GM12891 (cell line): ENCODE results near the gene CRNN.

ENCODE experiments used
- DNase-seq: peaks from one replicate; pipeline ENCODE4 v3.0.0; 2011; ENCODE audit warnings: low spot score; ENCODE audit not compliant: insufficient read length
- FAIRE-seq: peaks from 2 replicates; lab custom pipeline; 2011; peaks lifted over from hg19 to GRCh38; lab: Jason Lieb, UNC
- PAX5 ChIP-seq: IDR thresholded peaks from 2 replicates; pipeline ENCODE4 v1.6.1; 2011; ENCODE audit warnings: low read length, moderate library complexity, mild to moderate bottlenecking; ENCODE audit not compliant: insufficient read depth, severe bottlenecking
- POLR2A ChIP-seq: IDR thresholded peaks from 2 replicates; pipeline ENCODE4 v1.6.1; 2011; ENCODE audit warnings: low read depth, low read length, control low read depth
- POLR2AphosphoS5 ChIP-seq: IDR thresholded peaks from 2 replicates; pipeline ENCODE4 v1.6.1; 2011; ENCODE audit warnings: low read depth, low read length, control low read depth
- POU2F2 ChIP-seq: IDR thresholded peaks from 2 replicates; pipeline ENCODE4 v1.6.1; 2011; ENCODE audit warnings: low read depth, mild to moderate bottlenecking, control low read depth, low read length, moderate library complexity
- SPI1 ChIP-seq: IDR thresholded peaks from 2 replicates; pipeline ENCODE4 v1.6.1; 2011; ENCODE audit warnings: low read depth, low read length, control low read depth
- TAF1 ChIP-seq: IDR thresholded peaks from 2 replicates; pipeline ENCODE4 v1.6.1; 2011; ENCODE audit warnings: low read depth, low read length, control low read depth

The CRNN gene

GRCh38 chr1:152392909-152393308, 21.2 kb downstream of the CRNN start:
- FAIRE-seq (no peak), DNase-seq (no peak)
- TF ChIP-seq POLR2AphosphoS5 (no peak), POLR2A (no peak), TAF1 (no peak), POU2F2 (no peak), PAX5 (no peak), SPI1 (no peak)

- TF ChIP-seq TAF1 (no peak), POU2F2 (no peak), POLR2A (no peak), PAX5 (no peak), SPI1 (no peak), POLR2AphosphoS5 (no peak)
- FAIRE-seq (no peak), DNase-seq (no peak)
These were observed 25.2 kb downstream of the CRNN start for GRCh38 chr1:152388889-152389288.

GRCh38 chr1:152386940-152387339, 27.1 kb downstream of the CRNN start:
- no peak for TF ChIP-seq POLR2A
- TF ChIP-seq POU2F2: no peak
- TF ChIP-seq POLR2AphosphoS5: no peak
- TF ChIP-seq PAX5: no peak
- TF ChIP-seq SPI1: no peak
- TF ChIP-seq TAF1: no peak
- FAIRE-seq (no peak), DNase-seq (no peak)

GRCh38 chr1:152380932-152381331, 33.1 kb downstream of the CRNN start:
- FAIRE-seq: no peak
- TF ChIP-seq POLR2A (no peak), PAX5 (no peak), TAF1 (no peak), POLR2AphosphoS5 (no peak), POU2F2 (no peak), SPI1 (no peak)
- DNase-seq: no peak

- no peak for FAIRE-seq
- no peak for DNase-seq
- TF ChIP-seq SPI1: no peak
- no peak for TF ChIP-seq TAF1
- TF ChIP-seq POU2F2: no peak
These were observed 39.6 kb downstream of the CRNN start for GRCh38 chr1:152374451-152374850.

- DNase-seq (no peak), FAIRE-seq (no peak)
- TF ChIP-seq PAX5 (no peak), SPI1 (no peak), POU2F2 (no peak), POLR2A (no peak), POLR2AphosphoS5 (no peak), TAF1 (no peak)
These were observed 41.4 kb downstream of the CRNN start for GRCh38 chr1:152372672-152373071.

GRCh38 chr1:152367436-152367835, 46.6 kb downstream of the CRNN start:
- TF ChIP-seq POLR2A (no peak), TAF1 (no peak), PAX5 (no peak), POLR2AphosphoS5 (no peak), SPI1 (no peak), POU2F2 (no peak)
- no peak for DNase-seq

GRCh38 chr1:152359906-152360305, 54.2 kb downstream of the CRNN start, which contains the start of gene FLG2:
FLG2 (minus strand) TSS chr1:152360006; CDS start chr1:152358884, 1,122 bp downstream.
- FAIRE-seq (no peak), DNase-seq (no peak)
- TF ChIP-seq TAF1 (no peak), POLR2AphosphoS5 (no peak), SPI1 (no peak), POLR2A (no peak), PAX5 (no peak), POU2F2 (no peak)

More at GRCh38 chr1:152367436-152367835, 46.6 kb downstream of the CRNN start:
- FAIRE-seq: no peak
